ENCODE data around the gene ARL14. TPM values are rescaled to one million over a fixed set of nuclear protein-coding genes. Genes with fewer than 3 reads are reported as not detected.
A peak's percentile ranks its signal among the peaks of the same experiment; 100 is the strongest.

The ARL14 gene
- total and polyA plus RNA-seq, 5 donors: 0.07 TPM; not detected in 4

- Histone ChIP-seq H3K9me3 (ENCODE audit: control insufficient read depth, low read length) (no peaks in the 10 kb centered on the region), H3K27me3 (ENCODE audit: control insufficient read depth, insufficient read depth) (no peaks in the 10 kb centered on the region), H3K4me1 (ENCODE audit: control insufficient read depth, insufficient read depth, low read length) (no peaks in the 10 kb centered on the region), H3K27ac (ENCODE audit: low read length) (no peak overlapping the region), H3K4me3 (ENCODE audit: low read length) (no peak overlapping the region)
- DNase-seq (no peak), ATAC-seq (no peak)
- intact Hi-C loops (cut with DNase I): no loop called here
- WGBS: 49% methylated on average over 5 of the region's 5 CpGs
Observed at GRCh38 chr3:160678292-160678842, 1.4 kb downstream of the ARL14 start.

- no peak for ATAC-seq
- Histone ChIP-seq H3K4me1 (ENCODE audit: control insufficient read depth, insufficient read depth, low read length) (no peaks in the 10 kb centered on the region), H3K27me3 (ENCODE audit: control insufficient read depth, insufficient read depth) (no peaks in the 10 kb centered on the region), H3K27ac (ENCODE audit: low read length) (no peak overlapping the region), H3K4me3 (ENCODE audit: low read length) (no peak overlapping the region), H3K9me3 (ENCODE audit: control insufficient read depth, low read length) (no peaks in the 10 kb centered on the region)
- WGBS: 93% methylated on average over 2 of the region's 2 CpGs
- intact Hi-C loops (cut with DNase I): loop anchor here in 1 of 4 donors (10.0 kb wide), 1 partner anchor 740 kb away; no protein-coding TSS in a partner anchor
- no peak for DNase-seq
Observed at GRCh38 chr3:160684368-160684740, 7.4 kb downstream of the ARL14 start.

- no peak for ATAC-seq
- intact Hi-C loops (cut with DNase I): loop anchor here in 1 of 4 donors (10.0 kb wide), 1 partner anchor 740 kb away; no protein-coding TSS in a partner anchor
- 67% methylated on average over 1 of the region's 1 CpG for WGBS
- Histone ChIP-seq H3K4me1 (ENCODE audit: control insufficient read depth, insufficient read depth, low read length) (no peaks in the 10 kb centered on the region), H3K27me3 (ENCODE audit: control insufficient read depth, insufficient read depth) (no peaks in the 10 kb centered on the region), H3K27ac (ENCODE audit: low read length) (no peak overlapping the region), H3K9me3 (ENCODE audit: control insufficient read depth, low read length) (no peaks in the 10 kb centered on the region), H3K4me3 (ENCODE audit: low read length) (no peak overlapping the region)
- DNase-seq: no peak
Observed at GRCh38 chr3:160685144-160685766, 8.3 kb downstream of the ARL14 start.

- Histone ChIP-seq H3K9me3 (ENCODE audit: control insufficient read depth, low read length) (no peaks in the 10 kb centered on the region), H3K27ac (ENCODE audit: low read length) (no peak overlapping the region), H3K27me3 (ENCODE audit: control insufficient read depth, insufficient read depth) (no peaks in the 10 kb centered on the region), H3K4me3 (ENCODE audit: low read length) (no peak overlapping the region), H3K4me1 (ENCODE audit: control insufficient read depth, insufficient read depth, low read length) (no peaks in the 10 kb centered on the region)
- ATAC-seq: no peak
- WGBS: 68% methylated on average over 6 of the region's 6 CpGs
- intact Hi-C loops (cut with DNase I): loop anchor here in 1 of 4 donors (10.0 kb wide), 1 partner anchor 738 kb away; no protein-coding TSS in a partner anchor
- no peak for DNase-seq
Observed at GRCh38 chr3:160686955-160687535, 10.1 kb downstream of the ARL14 start.

GRCh38 chr3:160691151-160691550 is 14.2 kb downstream of the ARL14 start:
- Histone ChIP-seq H3K9me3 (ENCODE audit: control insufficient read depth, low read length) (no peaks in the 10 kb centered on the region), H3K4me1 (ENCODE audit: control insufficient read depth, insufficient read depth, low read length) (no peaks in the 10 kb centered on the region), H3K27ac (ENCODE audit: low read length) (no peak overlapping the region), H3K27me3 (ENCODE audit: control insufficient read depth, insufficient read depth) (no peaks in the 10 kb centered on the region), H3K4me3 (ENCODE audit: low read length) (no peak overlapping the region)
- WGBS: 88% methylated on average over 1 of the region's 1 CpG
- intact Hi-C loops (cut with DNase I): no loop called here
- ATAC-seq (no peak), DNase-seq (no peak)

- H3K27ac ChIP-seq (ENCODE audit: low read length): no peak overlapping the region
- intact Hi-C loops (cut with DNase I): no loop called here
- no peaks in the 10 kb centered on the region for H3K9me3 ChIP-seq (ENCODE audit: control insufficient read depth, low read length)
- 96% methylated on average over 4 of the region's 4 CpGs for WGBS
- ATAC-seq (no peak), DNase-seq (no peak)
- H3K4me3 ChIP-seq (ENCODE audit: low read length): no peak overlapping the region
- no peaks in the 10 kb centered on the region for H3K4me1 ChIP-seq (ENCODE audit: control insufficient read depth, insufficient read depth, low read length)
- no peaks in the 10 kb centered on the region for H3K27me3 ChIP-seq (ENCODE audit: control insufficient read depth, insufficient read depth)
Observed at GRCh38 chr3:160691962-160692361, 15.0 kb downstream of the ARL14 start.

- no peak for DNase-seq
- H3K27me3 ChIP-seq (ENCODE audit: control insufficient read depth, insufficient read depth): no peaks in the 10 kb centered on the region
- no peak overlapping the region for H3K27ac ChIP-seq (ENCODE audit: low read length)
- intact Hi-C loops (cut with DNase I): no loop called here
- no peaks in the 10 kb centered on the region for H3K9me3 ChIP-seq (ENCODE audit: control insufficient read depth, low read length)
- WGBS: 90% methylated on average over 2 of the region's 2 CpGs
- H3K4me3 ChIP-seq (ENCODE audit: low read length): no peak overlapping the region
- H3K4me1 ChIP-seq (ENCODE audit: control insufficient read depth, insufficient read depth, low read length): no peaks in the 10 kb centered on the region
- no peak for ATAC-seq
Observed at GRCh38 chr3:160693191-160693590, 16.2 kb downstream of the ARL14 start.

- Histone ChIP-seq H3K4me3 (ENCODE audit: low read length) (no peak overlapping the region), H3K27me3 (ENCODE audit: control insufficient read depth, insufficient read depth) (no peaks in the 10 kb centered on the region), H3K27ac (ENCODE audit: low read length) (no peak overlapping the region), H3K9me3 (ENCODE audit: control insufficient read depth, low read length) (no peaks in the 10 kb centered on the region), H3K4me1 (ENCODE audit: control insufficient read depth, insufficient read depth, low read length) (no peaks in the 10 kb centered on the region)
- DNase-seq (no peak), ATAC-seq (no peak)
- intact Hi-C loops (cut with DNase I): no loop called here
- 81% methylated on average over 3 of the region's 3 CpGs for WGBS
Observed at GRCh38 chr3:160694345-160694744, 17.4 kb downstream of the ARL14 start.

GRCh38 chr3:160695003-160695402 is 18.0 kb downstream of the ARL14 start:
- no peaks in the 10 kb centered on the region for H3K4me1 ChIP-seq (ENCODE audit: control insufficient read depth, insufficient read depth, low read length)
- H3K9me3 ChIP-seq (ENCODE audit: control insufficient read depth, low read length): no peaks in the 10 kb centered on the region
- no peak overlapping the region for H3K4me3 ChIP-seq (ENCODE audit: low read length)
- 83% methylated on average over 8 of the region's 8 CpGs for WGBS
- no peak for DNase-seq
- no peaks in the 10 kb centered on the region for H3K27me3 ChIP-seq (ENCODE audit: control insufficient read depth, insufficient read depth)
- peak in 1 of 2 donors; percentile 22 for ATAC-seq
- no peak overlapping the region for H3K27ac ChIP-seq (ENCODE audit: low read length)
- intact Hi-C loops (cut with DNase I): no loop called here

- Histone ChIP-seq H3K9me3 (ENCODE audit: control insufficient read depth, low read length) (no peaks in the 10 kb centered on the region), H3K4me1 (ENCODE audit: control insufficient read depth, insufficient read depth, low read length) (no peaks in the 10 kb centered on the region), H3K27ac (ENCODE audit: low read length) (no peak overlapping the region), H3K4me3 (ENCODE audit: low read length) (no peak overlapping the region), H3K27me3 (ENCODE audit: control insufficient read depth, insufficient read depth) (no peaks in the 10 kb centered on the region)
- ATAC-seq (no peak), DNase-seq (no peak)
- WGBS: 52% methylated on average over 2 of the region's 2 CpGs
- intact Hi-C loops (cut with DNase I): no loop called here
Observed at GRCh38 chr3:160695915-160696327, 19.0 kb downstream of the ARL14 start.

GRCh38 chr3:160697637-160698380 is 20.8 kb downstream of the ARL14 start:
- Histone ChIP-seq H3K9me3 (ENCODE audit: control insufficient read depth, low read length) (no peaks in the 10 kb centered on the region), H3K4me3 (ENCODE audit: low read length) (no peak overlapping the region), H3K27me3 (ENCODE audit: control insufficient read depth, insufficient read depth) (no peaks in the 10 kb centered on the region), H3K4me1 (ENCODE audit: control insufficient read depth, insufficient read depth, low read length) (no peaks in the 10 kb centered on the region), H3K27ac (ENCODE audit: low read length) (no peak overlapping the region)
- intact Hi-C loops (cut with DNase I): no loop called here
- whole genome bisulfite sequencing: 88% methylated on average over 1 of the region's 1 CpG
- DNase-seq (no peak), ATAC-seq (peak in 1 of 2 donors; percentile 63)

Data from right cardiac atrium (tissue), 5 donors.